Activated T-helper 1 cell treated with anti-CD3 and anti-CD28 coated beads, Interleukin-12 subunit alpha, Interleukin-12 subunit beta, Interleukin-2, Interleukin-4 antibody, amounts not matched to agents 30 ng/mL and 10 ng/mL and 1 ng/mL, durations not matched to agents 14 hours and 24 hours and 36 hours (primary cell): Measurements from ENCODE around the gene OR14J1. TPM values are rescaled to one million over a fixed set of nuclear protein-coding genes. Genes with fewer than 3 reads are reported as not detected.
"Not testable (repeated sequence)": the region's sequence is repeated elsewhere in the genome, so short reads cannot be mapped to it uniquely, and the experiment has no call there.

Experiments
- DNase-seq: peaks from one replicate; pipeline ENCODE4 v3.0.0; 2021; ENCODE audit warnings: low spot score
- H3K27ac Mint-ChIP-seq: one replicate; pipeline ENCODE4 v1.8.0; 2021; ENCODE audit warnings: mild to moderate bottlenecking, mixed read lengths
- H3K27me3 Mint-ChIP-seq: one replicate; pipeline ENCODE4 v1.8.0; 2022; ENCODE audit warnings: mild to moderate bottlenecking, moderate library complexity, mixed read lengths; ENCODE audit not compliant: insufficient read depth
- H3K36me3 Mint-ChIP-seq: one replicate; pipeline ENCODE4 v1.8.0; 2021; ENCODE audit warnings: low read depth, mixed read lengths
- H3K4me1 Mint-ChIP-seq: one replicate; pipeline ENCODE4 v1.8.0; 2021; ENCODE audit warnings: low read depth, mixed read lengths
- H3K4me3 Mint-ChIP-seq: one replicate; pipeline ENCODE4 v1.8.0; 2021; ENCODE audit warnings: mild to moderate bottlenecking, moderate library complexity, mixed read lengths
- H3K9me3 Mint-ChIP-seq: one replicate; pipeline ENCODE4 v1.8.0; 2021; ENCODE audit warnings: mixed read lengths
- intact Hi-C: fragments of 100-400 bp; cut with micrococcal nuclease; formaldehyde crosslinking; loops from one replicate; pipeline ENCODE4 v1.15.1; 2024
- total RNA-seq: library from RNA; stranded (reverse); gene quantifications from 2 replicates; pipeline ENCODE4 v1.2.3, GENCODE V29; 2022

Gene OR14J1, protein sequence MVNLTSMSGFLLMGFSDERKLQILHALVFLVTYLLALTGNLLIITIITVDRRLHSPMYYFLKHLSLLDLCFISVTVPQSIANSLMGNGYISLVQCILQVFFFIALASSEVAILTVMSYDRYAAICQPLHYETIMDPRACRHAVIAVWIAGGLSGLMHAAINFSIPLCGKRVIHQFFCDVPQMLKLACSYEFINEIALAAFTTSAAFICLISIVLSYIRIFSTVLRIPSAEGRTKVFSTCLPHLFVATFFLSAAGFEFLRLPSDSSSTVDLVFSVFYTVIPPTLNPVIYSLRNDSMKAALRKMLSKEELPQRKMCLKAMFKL
- total RNA-seq, result not detected in 2 replicates

- Mint-ChIP-seq H3K27me3 (peaks cover 5% of the 10 kb centered on the region), H3K36me3 (no peaks in the 10 kb centered on the region), H3K27ac (no peak within 1 kb of the TSS), H3K4me3 (no peak within 1 kb of the TSS), H3K9me3 (no peaks in the 10 kb centered on the region), H3K4me1 (no peaks in the 10 kb centered on the region)
- DNase-seq, result no peak
- intact Hi-C loops, result no loop called here
Observed at GRCh38 chr6:29301316-29301715, at the start of gene OR14J1. OR14J1 (plus strand) TSS chr6:29301701; CDS start chr6:29306690, 4,989 bp downstream.

- Mint-ChIP-seq H3K27ac (no peak overlapping the region), H3K4me3 (no peak overlapping the region), H3K4me1 (no peaks in the 10 kb centered on the region), H3K27me3 (no peaks in the 10 kb centered on the region), H3K9me3 (peaks cover 17% of the 10 kb centered on the region), H3K36me3 (no peaks in the 10 kb centered on the region)
- DNase-seq, result no peak
- intact Hi-C loops, result no loop called here
Observed at GRCh38 chr6:29251736-29252135, 49.8 kb upstream of the OR14J1 start.

GRCh38 chr6:29255530-29255929, 46.0 kb upstream of the OR14J1 start:
- DNase-seq, result no peak
- H3K27ac Mint-ChIP-seq, result no peak overlapping the region
- no peaks in the 10 kb centered on the region for H3K4me1 Mint-ChIP-seq
- no peaks in the 10 kb centered on the region for H3K27me3 Mint-ChIP-seq
- intact Hi-C loops, result no loop called here
- H3K9me3 Mint-ChIP-seq, result peaks cover 15% of the 10 kb centered on the region
- H3K36me3 Mint-ChIP-seq, result no peaks in the 10 kb centered on the region
- no peak overlapping the region for H3K4me3 Mint-ChIP-seq

DNA sequence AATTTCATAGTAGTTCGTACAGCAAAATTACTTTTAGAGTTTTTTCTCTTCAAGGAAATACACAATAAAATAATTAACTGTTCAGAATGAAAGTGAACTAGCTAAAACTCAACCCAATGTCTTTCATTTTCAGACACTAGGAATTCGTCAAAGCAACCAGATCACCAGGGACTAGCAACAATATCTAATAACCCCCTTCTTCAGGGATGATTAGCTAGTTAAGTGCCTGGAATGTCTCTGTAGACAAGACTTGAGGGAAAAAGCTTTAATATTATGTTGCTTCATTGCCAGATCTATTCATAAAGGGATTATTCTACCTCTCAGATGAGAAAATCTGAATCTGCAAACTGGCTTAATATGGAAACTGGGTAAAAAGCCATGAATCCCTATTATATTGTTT, 41.8 kb upstream of the OR14J1 start:
- no peak overlapping the region for H3K4me3 Mint-ChIP-seq
- intact Hi-C loops, result no loop called here
- H3K4me1 Mint-ChIP-seq, result no peaks in the 10 kb centered on the region
- no peak overlapping the region for H3K27ac Mint-ChIP-seq
- no peak for DNase-seq
- H3K36me3 Mint-ChIP-seq, result no peaks in the 10 kb centered on the region
- H3K27me3 Mint-ChIP-seq, result no peaks in the 10 kb centered on the region
- peaks cover 4% of the 10 kb centered on the region for H3K9me3 Mint-ChIP-seq

DNA sequence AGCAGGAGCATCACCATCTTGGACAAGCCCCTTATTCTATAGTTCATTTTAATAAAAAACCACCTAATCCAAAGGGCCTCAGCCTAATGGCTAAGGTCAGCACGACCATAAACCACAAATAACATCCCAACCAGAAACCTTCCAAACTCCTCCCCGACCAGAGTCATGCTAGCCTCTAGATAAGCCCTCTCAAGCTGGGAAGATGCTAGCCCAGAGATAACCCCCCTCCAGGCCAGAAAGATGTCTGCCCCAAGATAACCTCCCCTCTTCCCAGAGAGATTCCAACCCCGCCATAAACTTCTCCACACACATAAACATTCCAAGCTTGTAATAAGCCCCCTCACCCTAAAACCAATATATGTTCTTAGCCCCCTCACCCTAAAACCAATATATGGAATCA, 38.5 kb upstream of the OR14J1 start:
- no peak overlapping the region for H3K27ac Mint-ChIP-seq
- intact Hi-C loops, result no loop called here

GRCh38 chr6:29294499-29294914, 7.0 kb upstream of the OR14J1 start:
- Mint-ChIP-seq H3K27ac (no peak overlapping the region), H3K4me3 (no peak overlapping the region), H3K9me3 (no peaks in the 10 kb centered on the region), H3K4me1 (no peaks in the 10 kb centered on the region), H3K27me3 (no peaks in the 10 kb centered on the region), H3K36me3 (no peaks in the 10 kb centered on the region)
- DNase-seq, result no peak
- intact Hi-C loops, result no loop called here

More for the DNA sequence above, 38.5 kb upstream of the OR14J1 start:
- H3K9me3 Mint-ChIP-seq, result no peaks in the 10 kb centered on the region
- no peaks in the 10 kb centered on the region for H3K4me1 Mint-ChIP-seq
- H3K36me3 Mint-ChIP-seq, result no peaks in the 10 kb centered on the region
- no peaks in the 10 kb centered on the region for H3K27me3 Mint-ChIP-seq
- no peak for DNase-seq
- H3K4me3 Mint-ChIP-seq, result no peak overlapping the region

DNA sequence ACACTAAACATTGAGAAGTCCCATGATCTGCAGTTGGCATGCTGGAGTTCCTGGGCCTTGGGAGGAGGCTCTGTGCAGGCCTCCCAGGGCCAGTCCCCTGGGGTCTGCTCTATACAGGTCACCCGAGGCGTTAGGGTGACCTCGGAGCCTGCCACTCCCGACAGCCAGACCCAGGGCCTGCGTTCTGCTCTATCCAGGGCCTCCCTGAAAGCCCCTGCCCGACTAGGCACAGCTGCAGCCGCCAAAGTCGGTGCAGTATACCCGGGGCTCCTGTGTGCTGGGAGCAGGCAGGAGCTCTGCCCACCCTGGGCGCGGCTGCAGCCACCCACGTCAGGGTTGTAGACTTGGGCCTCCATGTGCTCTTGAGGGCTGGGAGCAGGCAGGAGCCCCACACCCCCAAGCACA, 6.3 kb upstream of the OR14J1 start:
- Mint-ChIP-seq H3K27ac (no peak overlapping the region), H3K4me1 (no peaks in the 10 kb centered on the region), H3K27me3 (no peaks in the 10 kb centered on the region), H3K4me3 (no peak overlapping the region), H3K9me3 (no peaks in the 10 kb centered on the region), H3K36me3 (no peaks in the 10 kb centered on the region)
- DNase-seq, result no peak
- intact Hi-C loops, result no loop called here

GRCh38 chr6:29295623-29296022, 5.9 kb upstream of the OR14J1 start:
- intact Hi-C loops, result no loop called here
- Mint-ChIP-seq H3K27me3 (no peaks in the 10 kb centered on the region), H3K36me3 (no peaks in the 10 kb centered on the region)

GRCh38 chr6:29319931-29320330, 18.4 kb downstream of the OR14J1 start:
- H3K4me1 Mint-ChIP-seq, result no peaks in the 10 kb centered on the region
- no peak overlapping the region for H3K27ac Mint-ChIP-seq
- H3K9me3 Mint-ChIP-seq, result no peaks in the 10 kb centered on the region
- intact Hi-C loops, result no loop called here
- no peaks in the 10 kb centered on the region for H3K36me3 Mint-ChIP-seq
- no peak overlapping the region for H3K4me3 Mint-ChIP-seq
- DNase-seq, result no peak
- peaks cover 2% of the 10 kb centered on the region for H3K27me3 Mint-ChIP-seq

More at GRCh38 chr6:29295623-29296022, 5.9 kb upstream of the OR14J1 start:
- Mint-ChIP-seq H3K4me3 (no peak overlapping the region), H3K4me1 (no peaks in the 10 kb centered on the region), H3K27ac (no peak overlapping the region), H3K9me3 (no peaks in the 10 kb centered on the region)
- DNase-seq, result no peak

- H3K4me1 Mint-ChIP-seq, H3K36me3 Mint-ChIP-seq: not testable (repeated sequence)
Observed at GRCh38 chr6:29323332-29323731, 21.8 kb downstream of the OR14J1 start.

DNA sequence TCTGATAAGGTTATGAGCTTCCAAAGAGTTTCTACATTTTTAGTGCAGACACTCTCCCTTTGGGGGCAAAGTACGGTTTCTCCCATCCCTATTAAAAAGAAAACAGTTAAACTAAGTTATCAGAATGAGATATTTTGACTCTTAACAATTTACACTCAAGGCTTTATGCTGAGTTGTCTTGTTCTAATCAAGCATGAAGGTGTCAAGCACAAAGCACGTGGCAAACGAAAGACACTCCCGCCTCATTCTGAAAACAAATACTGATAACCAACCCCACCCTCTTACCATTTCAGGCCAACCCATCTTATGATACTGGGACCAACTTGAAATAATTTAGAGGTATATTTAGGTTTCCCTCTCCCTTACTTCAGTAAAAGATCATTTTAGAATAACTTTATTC, 24.3 kb downstream of the OR14J1 start:
- peaks cover 2% of the 10 kb centered on the region for H3K27me3 Mint-ChIP-seq
- H3K4me3 Mint-ChIP-seq, result no peak overlapping the region
- intact Hi-C loops, result no loop called here
- no peaks in the 10 kb centered on the region for H3K4me1 Mint-ChIP-seq
- no peak overlapping the region for H3K27ac Mint-ChIP-seq
- H3K36me3 Mint-ChIP-seq, result no peaks in the 10 kb centered on the region
- H3K9me3 Mint-ChIP-seq, result no peaks in the 10 kb centered on the region
- no peak for DNase-seq

More at GRCh38 chr6:29323332-29323731, 21.8 kb downstream of the OR14J1 start:
- H3K9me3 Mint-ChIP-seq, intact Hi-C loops, H3K4me3 Mint-ChIP-seq, H3K27ac Mint-ChIP-seq, DNase-seq, H3K27me3 Mint-ChIP-seq: not testable (repeated sequence)

- intact Hi-C loops, result no loop called here
Observed at GRCh38 chr6:29332676-29333075, 31.2 kb downstream of the OR14J1 start.

DNA sequence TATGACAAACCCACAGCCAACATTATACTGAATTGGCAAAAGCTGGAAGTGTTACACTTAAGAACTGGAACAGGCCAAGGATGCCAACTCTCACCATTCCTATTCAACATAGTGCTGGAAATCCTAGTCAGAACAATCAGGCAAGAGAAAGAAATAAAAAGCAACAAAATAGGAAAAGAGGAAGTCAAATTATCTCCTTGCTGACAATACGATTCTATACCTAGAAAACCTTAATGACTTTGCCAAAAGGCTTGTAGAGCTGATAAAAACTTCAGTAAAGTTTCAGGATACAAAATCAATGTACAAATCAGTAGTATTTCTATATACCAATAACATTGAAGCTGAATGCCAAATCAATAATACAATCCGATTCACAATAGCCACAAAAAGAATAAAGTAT, 34.8 kb downstream of the OR14J1 start:
- Mint-ChIP-seq H3K9me3 (no peaks in the 10 kb centered on the region), H3K27ac (no peak overlapping the region), H3K4me1 (no peaks in the 10 kb centered on the region), H3K27me3 (no peaks in the 10 kb centered on the region), H3K4me3 (no peak overlapping the region), H3K36me3 (no peaks in the 10 kb centered on the region)
- DNase-seq, result no peak
- intact Hi-C loops, result no loop called here

More at GRCh38 chr6:29332676-29333075, 31.2 kb downstream of the OR14J1 start:
- H3K27me3 Mint-ChIP-seq, result no peaks in the 10 kb centered on the region
- no peaks in the 10 kb centered on the region for H3K4me1 Mint-ChIP-seq
- H3K36me3 Mint-ChIP-seq, result no peaks in the 10 kb centered on the region
- DNase-seq, result no peak
- no peak overlapping the region for H3K27ac Mint-ChIP-seq
- H3K4me3 Mint-ChIP-seq, result no peak overlapping the region
- no peaks in the 10 kb centered on the region for H3K9me3 Mint-ChIP-seq

DNA sequence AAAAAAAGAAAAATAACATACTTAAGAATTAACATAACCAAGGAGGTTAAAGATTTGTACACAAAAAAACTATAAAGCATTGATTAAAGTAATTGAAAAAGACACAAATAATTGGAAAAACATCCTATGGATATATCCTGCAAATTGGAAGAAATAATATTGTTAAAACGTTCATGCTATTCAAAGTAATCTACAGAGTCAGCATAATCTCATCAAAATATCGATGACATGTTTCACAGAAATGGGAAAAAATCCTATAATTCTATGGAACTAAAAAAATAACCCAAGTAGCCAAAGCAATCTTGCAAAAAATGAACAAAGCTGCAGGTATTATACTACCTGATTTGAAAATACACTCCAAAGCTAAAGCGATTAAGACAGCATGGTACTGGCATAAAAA, 43.9 kb downstream of the OR14J1 start:
- H3K9me3 Mint-ChIP-seq, result no peaks in the 10 kb centered on the region
- H3K4me3 Mint-ChIP-seq, result no peak overlapping the region
- no peaks in the 10 kb centered on the region for H3K36me3 Mint-ChIP-seq
- intact Hi-C loops, result no loop called here
- peaks cover 7% of the 10 kb centered on the region for H3K27me3 Mint-ChIP-seq
- H3K4me1 Mint-ChIP-seq, result no peaks in the 10 kb centered on the region
- no peak overlapping the region for H3K27ac Mint-ChIP-seq
- DNase-seq, result no peak
